HG02970 (cell line): ENCODE measurements around the gene RRP15.

ENCODE experiments used
- ATAC-seq: cut with Tn5 transposase; IDR thresholded peaks from one replicate; pipeline ENCODE4 v1.9.1; 2021; ENCODE audit warnings: mild to moderate bottlenecking, moderate library complexity, moderate number of reproducible peaks; ENCODE audit not compliant: unreplicated experiment, low FRiP score

RRP15 gene

DNA sequence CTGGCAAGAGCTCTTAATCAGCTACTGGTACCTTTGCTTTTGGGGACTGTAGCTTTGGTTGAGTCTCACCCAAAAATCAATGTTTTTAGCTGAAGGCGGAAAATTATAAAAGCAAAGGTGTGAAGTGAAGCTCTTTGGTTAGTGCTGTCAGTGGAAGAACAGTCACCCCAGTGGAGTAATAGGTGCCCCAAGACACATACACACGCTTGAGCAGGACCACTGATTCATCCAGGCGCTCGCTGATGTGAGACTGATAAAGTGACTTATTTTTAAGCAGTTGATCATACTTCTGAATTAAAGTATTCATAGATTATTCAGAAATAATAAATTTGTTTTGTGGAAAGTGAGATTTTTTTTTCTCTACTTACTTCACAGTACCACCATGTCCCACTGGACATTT is 97.2 kb downstream of the RRP15 start:
- ATAC-seq, result no peak

GRCh38 chr1:218383051-218383450 is 98.0 kb downstream of the RRP15 start:
- no peak for ATAC-seq

- no peak for ATAC-seq
Observed at GRCh38 chr1:218383681-218384080, 98.6 kb downstream of the RRP15 start.

- no peak for ATAC-seq
Observed at GRCh38 chr1:218384581-218384993, 99.5 kb downstream of the RRP15 start.
